HG03378 (cell line): Measurements from ENCODE around the gene TUBD1.
A peak's percentile ranks its signal among the peaks of the same experiment; 100 is the strongest.
"Not testable (repeated sequence)": the region's sequence is repeated elsewhere in the genome, so short reads cannot be mapped to it uniquely, and the experiment has no call there.

Experiments
- ATAC-seq: cut with Tn5 transposase; IDR thresholded peaks from one replicate; pipeline ENCODE4 v1.9.1; 2021; ENCODE audit warnings: mild to moderate bottlenecking, moderate library complexity; ENCODE audit not compliant: unreplicated experiment

The TUBD1 gene

DNA sequence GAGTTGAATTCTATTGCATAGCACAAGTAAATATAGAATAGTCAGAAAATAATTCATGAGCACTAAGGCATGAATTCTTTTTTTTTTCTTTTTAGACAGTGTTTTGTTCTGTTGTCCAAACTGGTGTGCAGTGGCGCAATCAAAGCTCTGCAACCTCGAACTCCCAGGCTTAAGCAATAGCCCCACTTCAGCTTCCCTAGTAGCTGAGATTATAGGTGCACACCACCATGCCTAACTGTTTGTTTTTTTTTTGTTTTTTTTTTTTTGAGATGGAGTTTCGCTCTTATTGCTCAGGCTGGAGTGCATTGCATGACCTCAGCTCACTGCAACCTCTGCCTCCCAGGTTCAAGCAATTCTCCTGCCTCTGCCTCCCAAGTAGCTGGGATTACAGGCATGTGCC, 16.6 kb downstream of the TUBD1 start:
- no peak for ATAC-seq

DNA sequence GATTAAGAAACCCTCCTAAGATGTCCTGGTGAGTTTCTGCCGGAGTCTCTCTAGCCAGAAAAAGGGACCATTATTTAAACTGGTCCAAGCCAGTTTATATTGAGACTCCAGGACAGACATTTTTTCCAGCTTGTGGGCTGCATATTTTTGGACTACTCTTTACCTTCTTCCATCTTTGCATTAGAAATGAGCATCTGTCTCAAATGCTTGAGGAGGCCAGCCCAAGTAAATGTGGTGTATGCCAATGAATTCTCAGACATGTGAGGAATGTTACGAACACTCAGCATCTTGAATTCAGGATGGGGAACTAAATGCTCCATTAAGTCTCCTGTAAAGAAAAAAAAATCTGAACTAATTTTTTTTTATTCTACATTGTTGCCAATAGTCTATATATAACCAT, 18.4 kb downstream of the TUBD1 start:
- ATAC-seq: no peak

DNA sequence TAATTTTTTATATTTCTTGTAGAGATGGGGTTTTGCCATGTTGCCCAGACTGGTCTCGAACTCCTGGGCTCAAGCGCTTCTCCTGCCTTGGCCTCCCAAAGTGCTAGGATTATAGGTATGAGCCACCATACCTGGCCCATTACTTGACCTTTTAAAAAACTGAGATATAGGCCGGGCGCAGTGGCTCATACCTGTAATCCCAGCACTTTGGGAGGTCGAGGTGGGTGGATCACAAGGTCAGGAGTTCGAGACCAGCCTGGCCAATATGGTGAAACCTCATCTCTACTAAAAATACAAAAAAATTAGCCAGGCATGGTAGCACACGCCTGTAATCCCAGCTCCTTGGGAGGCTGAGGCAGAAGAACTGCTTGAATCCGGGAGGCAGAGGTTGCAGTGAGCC, 19.3 kb downstream of the TUBD1 start:
- ATAC-seq: not testable (repeated sequence)

DNA sequence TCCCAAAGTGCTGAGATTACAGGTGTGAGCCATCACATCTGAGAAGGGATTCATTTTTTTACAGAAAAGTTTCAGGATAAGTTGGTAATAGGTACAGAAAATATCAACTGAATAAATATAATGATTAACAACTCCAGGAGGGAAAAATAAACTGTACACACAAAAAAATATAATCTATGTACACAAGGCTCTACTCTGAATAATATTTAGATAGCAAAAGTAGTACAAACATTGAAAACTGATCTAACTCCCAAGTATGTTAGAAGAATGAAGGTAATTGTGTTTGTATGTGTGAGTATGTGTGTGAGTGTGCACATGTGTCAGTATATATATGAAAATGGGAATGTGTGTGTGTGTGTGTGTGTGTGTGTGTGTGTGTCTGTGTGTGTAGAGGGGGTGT, 20.4 kb downstream of the TUBD1 start:
- ATAC-seq: no peak

DNA sequence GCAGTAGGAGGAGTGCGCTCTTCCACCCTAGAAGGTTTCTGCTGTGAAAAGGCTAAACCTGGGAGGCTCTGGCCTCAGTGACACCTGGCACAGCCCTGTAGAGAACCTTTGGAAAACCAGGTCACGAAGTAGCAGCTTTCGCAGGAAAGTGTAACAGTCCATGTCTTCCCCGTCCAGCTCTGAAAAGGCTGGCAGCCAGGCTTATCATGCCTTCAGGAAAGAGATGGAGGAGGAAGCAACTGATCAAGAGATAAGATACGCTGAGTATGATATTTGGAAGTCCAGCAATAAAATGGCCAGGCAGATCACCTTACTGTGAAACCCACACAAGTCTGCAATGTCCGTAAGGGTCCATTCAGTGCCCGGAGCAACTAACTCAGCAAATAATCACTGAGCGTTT, 22.3 kb downstream of the TUBD1 start:
- no peak for ATAC-seq

DNA sequence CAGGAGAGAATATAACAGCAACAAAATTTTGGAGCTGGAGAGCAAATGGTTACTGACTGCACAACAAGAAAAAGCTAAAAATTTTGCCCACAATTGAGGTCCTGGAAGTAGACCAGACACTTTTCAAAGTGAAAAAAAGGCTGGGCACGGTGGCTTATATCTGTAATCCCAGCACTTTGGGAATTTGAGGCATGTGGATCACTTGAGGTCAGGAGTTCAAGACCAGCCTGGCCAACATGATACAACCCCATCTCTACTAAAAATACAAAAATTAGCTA, 22.9 kb downstream of the TUBD1 start:
- ATAC-seq: no peak

DNA sequence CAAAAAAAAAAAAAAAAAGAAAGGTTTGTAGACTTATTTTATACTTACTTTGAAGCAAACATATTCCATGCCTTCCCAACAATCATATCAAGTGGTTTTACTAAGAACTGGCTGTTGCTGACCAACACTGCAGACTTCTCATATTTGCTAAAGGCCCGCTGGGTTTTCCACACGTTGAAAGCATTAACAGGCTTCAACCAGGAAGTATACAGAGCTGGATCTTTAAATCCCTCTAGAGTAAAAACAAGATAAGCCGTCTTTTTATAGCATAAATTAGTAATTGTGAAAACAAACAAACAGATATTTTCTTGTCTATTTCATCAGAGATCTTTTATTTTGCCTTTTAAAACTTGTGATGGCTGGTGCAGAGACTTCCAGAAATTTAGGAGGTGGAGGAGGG, 29.1 kb downstream of the TUBD1 start:
- no peak for ATAC-seq

DNA sequence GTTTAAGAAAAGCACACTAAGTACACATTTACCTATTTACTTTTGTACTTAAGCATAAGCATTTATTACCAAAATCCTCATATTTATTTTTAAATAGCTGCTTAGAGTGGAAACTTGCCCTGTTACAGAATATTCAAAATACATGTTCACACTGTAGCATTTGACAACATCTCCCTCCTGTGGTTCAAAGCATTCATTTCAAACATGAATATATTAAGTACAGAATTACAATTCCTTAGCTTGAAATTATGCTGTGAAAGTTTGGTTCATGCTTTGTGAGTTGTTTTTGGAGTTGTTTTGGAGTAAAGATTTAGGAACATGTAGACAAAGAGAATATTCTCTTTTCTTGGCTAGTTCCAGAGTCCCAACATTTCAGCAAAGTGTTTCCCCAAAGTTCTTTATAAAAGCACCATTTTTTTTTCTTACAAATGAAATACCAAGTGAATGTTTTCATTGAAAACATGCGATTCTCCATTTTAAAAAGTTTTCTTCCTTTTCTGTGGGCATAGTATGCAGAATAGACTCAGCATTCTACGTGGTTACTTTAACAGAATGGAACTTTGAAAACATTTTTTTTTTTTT, 33.2 kb downstream of the TUBD1 start:
- no peak for ATAC-seq

DNA sequence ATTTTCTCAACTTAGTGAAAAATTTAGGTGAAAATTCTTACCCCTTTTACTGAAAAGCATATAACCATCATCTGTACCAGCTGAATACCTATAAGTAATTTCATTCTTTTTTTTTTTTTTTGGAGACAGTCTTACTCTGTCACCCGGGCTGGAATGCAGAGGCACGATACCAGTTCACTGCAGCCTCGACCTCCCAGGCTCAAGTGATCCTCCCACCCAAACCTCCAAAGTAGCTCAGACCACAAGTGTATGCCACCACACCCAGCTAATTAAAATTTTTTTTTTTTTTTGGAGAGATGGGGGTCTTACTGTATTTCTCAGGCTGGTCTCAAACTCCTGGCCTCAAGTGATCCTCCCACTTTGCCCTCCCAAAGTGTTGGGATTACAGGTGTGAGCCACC, 33.8 kb downstream of the TUBD1 start:
- no peak for ATAC-seq

DNA sequence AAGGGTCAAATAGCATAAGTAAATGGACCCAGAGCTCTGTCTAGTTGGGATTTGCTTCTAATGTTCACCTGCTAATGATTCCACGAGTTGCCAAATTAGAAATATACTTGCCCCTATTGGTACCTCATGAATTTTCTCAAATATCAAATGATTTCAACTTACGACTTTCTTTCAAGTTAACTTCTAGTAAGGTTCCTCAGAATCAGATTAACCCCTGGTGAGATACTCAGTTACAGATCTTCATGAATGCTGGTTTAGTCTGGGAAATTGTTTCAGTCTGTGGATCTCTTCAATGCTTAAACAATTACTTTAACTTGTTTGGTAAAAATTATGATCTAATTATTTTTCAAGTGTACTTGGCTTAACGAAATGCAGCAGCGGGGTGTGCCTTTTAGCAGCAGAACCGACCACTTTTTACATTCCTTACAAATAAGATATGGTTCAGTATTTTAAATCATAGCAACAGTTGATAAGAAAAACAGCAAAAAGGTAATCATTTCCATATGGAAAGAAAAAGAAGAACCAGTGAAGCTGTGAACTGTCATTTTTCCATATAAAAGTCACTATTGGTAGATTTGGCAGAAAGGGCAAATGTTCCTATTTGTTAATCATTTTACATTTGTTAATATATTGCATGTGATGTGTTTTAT, 34.5 kb downstream of the TUBD1 start:
- no peak for ATAC-seq

DNA sequence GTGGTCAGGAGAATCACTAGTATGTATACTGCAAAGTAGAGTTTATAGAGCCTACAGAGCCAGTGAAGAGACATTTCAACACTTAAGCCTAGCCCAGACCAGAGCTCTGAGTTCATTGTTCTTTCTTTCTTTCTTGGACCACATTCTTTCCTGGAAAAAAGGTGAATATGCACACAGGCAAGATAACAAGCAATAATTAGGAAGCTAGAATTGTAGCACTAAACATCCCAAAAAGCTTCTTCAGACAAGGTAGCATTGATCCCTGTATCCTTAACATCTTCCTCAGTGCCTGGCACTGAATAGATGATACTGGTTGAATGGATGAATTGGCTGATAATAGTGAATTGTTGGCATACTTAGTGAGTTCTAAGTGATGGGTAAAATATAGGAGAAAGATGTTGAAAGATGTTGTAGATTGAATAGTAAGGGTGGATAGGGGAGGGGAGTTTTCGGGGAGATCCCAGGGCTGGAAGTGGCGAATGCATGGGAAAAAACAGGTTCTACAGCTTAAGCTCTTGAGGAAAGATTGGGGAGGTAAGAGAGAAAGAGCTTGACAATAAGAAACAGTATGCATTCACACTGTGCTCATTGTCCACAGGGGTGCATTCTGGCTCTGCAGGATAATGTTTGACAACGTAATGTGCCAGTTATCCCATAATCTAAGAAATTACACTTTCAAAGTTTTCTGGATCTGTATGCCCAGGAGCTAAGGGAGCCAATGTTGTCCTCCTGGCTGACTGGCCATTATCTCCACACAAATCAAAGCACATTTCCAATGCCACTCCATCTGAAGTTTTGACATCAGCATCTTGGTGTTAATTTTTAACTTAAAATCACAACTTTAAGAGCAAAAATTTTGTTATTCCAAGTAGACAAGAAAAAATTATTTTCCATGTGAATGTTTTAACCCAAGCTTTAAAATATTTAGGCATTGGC, 35.6 kb downstream of the TUBD1 start:
- ATAC-seq: no peak

DNA sequence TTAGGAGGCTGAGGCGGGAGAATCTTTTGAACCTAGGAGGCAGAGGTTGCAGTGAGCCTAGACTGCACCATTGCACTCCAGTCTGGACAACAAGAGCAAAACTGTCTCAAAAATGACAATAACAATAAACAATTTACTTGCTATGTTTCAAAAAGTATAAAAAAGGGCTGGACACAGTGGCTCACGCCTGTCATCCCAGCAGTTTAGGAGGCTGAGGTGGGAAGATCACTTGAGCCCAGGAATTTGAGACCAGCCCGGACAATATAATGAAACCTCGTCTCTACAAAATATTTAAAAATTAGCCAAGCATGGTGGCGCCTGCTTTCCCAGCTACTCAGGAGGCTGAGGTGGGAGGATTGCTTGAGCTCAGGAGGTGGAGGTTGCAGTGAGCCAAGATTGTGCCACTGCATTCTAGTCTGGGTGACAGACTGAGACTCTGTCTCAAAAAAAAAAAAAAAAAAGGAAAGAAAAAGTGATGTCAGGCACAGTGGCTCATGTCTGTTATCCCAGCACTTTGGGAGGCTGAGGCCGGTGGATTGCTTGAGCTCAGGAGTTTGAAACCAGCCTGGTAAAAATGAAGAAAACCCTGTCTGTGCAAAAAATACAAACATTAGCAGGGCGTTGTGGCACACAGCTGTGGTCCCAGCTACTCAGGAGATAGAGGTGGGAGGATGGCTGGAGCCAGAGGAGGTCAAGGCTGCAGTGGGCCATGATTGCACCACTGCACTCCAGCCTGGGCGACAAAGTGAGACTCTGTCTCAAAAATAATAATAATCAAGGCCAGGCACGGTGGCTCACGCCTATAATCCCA, 38.6 kb downstream of the TUBD1 start:
- ATAC-seq: not testable (repeated sequence)

DNA sequence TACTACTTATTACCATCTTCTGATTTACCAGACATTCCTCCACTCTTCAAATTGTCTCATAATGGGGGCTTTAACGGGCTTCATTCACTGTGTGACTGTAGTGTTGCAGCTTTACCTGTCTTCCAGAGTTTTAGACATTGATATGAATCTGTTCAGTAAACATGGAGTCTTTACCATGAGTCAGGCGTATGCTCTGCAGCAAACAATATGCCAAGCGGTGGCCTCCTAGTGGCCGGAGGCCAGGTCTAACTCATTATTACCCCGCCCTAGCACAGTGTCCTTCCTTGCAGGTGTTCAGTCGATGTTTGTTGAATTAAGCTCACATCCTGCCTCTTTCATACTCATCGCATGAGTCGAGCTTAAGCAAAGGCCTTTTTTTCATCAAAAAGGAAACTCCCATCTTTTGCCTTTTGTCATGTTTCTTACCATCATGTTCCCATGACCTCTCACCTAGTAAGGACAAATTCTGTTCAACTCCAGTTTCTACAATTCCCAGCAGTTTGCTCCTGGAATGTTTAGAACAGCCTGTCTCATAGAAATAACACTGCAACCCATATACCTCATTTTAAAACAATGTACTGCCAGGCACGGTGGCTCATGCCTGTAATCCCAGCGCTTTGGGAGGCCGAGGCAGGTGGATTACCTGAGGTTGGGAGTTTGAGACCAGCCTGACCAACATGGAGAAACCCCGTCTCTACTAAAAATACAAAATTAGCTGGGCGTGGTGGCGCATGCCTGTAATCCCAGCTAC, 39.4 kb downstream of the TUBD1 start:
- ATAC-seq: no peak

DNA sequence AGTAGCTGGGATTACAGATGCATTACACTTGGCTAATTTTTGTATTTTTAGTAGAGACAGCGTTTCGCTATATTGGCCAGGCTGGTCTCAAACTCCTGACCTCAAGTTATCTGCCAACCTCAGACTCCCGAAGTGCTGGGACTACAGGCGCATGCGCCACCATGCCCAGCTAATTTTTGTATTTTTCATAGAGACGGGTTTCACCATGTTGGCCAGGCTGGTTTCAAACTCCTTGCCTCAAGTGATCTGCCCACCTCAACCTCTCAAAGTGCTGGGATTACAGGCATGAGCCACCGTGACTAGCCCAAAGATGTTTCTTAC, 39.9 kb downstream of the TUBD1 start:
- not testable (repeated sequence) for ATAC-seq

DNA sequence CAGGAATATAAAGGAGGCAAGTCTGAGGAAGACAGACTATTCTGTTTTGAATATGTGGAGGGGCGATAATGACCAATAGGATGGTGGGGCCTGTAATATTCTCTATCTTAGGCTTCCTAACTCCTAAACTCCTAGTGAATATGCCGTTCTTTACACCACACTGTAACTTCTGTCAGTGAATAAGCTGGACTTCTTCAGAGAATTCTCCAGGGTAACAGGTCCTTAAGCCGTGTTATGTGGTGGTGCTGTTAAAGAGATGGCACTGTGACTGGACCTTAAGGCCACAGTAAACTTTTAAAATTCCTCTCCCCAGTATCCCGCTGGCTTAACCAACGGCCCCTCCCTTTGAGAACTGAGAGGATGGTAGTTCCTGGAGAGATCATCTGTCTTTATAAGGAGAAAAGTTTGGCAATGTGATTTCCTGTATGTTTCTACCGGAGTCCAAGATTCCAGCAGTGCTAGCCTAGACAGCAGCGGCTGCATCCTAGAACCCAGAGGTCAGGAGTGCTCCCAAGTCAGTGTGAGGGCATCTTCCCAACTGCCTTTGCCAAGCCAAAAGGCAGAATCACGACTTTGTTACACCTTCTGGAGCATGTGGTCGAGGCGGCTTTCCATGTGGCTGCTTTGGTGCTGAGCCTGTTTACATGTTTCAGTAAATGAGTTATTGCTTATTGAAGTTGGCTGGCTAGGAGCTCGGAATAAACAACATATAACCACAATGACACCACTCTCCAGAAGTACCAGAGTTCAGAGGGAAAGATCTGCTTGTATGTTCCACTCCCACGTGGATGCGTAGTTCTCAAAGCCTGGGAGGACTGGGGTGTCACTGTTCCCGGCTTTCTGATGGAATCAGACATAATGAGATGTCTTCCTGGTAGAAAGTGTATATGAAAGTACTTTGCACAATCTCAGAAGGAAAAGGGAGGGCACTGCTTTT, 41.0 kb downstream of the TUBD1 start:
- ATAC-seq: no peak

DNA sequence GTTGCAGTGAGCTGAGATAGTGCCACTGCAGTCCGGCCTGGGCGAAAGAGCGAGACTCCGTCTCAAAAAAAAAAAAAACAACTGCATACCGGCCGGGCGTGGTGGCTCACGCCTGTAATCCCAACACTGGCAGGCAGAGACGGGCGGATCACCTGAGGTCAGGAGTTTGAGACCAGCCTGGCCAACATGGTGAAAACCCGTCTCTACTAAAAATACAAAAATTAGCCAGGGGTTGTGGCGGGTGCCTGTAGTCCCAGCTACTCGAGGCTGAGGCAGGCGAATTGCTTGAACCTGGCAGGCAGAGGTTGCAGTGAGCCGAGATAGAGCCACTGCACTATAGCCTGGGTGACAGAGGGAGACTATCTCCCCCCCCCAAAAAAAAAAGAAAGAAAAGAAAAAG, 42.4 kb downstream of the TUBD1 start:
- ATAC-seq: not testable (repeated sequence)

DNA sequence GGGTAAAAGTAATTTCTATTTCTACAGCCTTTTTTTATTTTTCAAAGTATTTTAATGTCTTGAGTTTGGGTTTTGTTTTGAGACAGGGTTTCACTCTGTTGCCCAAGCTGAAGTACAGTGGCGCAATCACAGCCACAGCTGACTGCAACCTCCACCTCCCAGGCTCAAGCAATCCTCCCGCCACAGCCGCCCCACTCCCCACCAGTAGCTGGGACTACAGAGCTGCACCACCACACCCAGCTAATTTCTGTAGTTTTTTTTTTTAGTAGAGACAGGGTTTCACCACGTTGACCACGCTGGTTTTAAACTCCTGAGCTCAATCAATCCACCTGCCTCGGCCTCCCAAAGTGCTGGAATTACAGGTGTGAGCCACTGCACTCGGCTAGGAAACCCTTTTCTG, 44.0 kb downstream of the TUBD1 start:
- no peak for ATAC-seq

DNA sequence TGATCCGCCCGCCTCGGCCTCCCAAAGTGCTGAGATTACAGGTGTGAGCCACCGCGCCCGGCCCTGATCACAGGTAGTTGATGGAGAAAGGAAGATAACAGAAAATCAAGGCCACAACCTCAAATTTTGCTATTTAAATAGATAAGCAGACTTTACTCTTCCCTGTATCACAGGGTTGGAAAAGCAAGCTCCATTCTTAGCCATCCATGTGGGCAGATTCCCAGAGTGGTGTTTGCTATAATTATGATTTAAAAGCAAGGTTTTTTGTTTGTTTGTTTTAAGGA, 44.4 kb downstream of the TUBD1 start:
- ATAC-seq: no peak

DNA sequence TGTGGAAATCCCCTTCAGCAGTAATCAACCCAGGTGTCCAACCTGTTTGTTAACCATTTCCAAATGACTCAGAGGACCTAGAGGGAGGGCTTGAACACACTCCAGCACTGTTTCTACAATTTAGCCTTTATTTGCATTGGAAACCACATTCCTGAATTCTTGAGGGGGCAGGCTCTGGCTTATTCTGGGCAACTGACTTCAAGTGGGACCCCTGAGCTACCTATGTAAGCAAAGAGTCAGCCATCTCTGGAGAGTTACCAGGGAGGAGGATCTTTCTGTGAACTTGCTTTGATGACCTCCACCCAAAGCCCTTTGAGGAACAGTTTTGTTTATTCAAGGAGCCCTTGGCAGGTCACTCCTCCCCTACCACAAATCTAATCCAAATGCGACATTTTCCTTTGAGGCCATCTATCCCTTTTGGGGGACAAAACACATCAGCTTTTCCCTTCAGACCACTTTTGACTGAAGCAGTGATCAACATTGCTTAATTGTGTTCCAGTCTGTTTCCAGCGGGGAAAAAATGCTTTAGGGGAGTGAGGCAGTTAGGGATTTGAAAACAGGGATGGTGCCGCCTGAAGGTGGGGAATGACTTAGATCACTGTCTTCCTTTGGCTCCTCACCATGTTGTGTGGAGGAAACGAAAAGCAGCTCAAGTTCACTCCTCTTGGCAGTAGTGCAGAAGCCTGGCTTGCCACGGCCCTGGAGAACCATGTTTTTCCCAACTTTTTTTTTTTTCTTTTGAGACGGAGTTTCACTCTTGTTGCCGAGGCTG, 46.2 kb downstream of the TUBD1 start:
- ATAC-seq: peak; percentile 53
